Stimulated activated CD4-positive, alpha-beta T cell treated with anti-CD3 and anti-CD28 coated beads, Interleukin-15, amount 100 ng/mL, for 24 hours (primary cell): Measurements from ENCODE around the gene MAP3K10.
"Not testable (repeated sequence)": the region's sequence is repeated elsewhere in the genome, so short reads cannot be mapped to it uniquely, and the experiment has no call there.

Experiments used
- DNase-seq: peaks from one replicate; pipeline ENCODE4 v3.0.0-alpha.2; 2020

Gene MAP3K10

GRCh38 chr19:40190891-40191835 lies at the start of gene MAP3K10:
MAP3K10 (plus strand) TSS chr19:40191426; CDS start chr19:40192032, 606 bp downstream.
- peak; percentile 89 for DNase-seq

GRCh38 chr19:40141551-40141950 lies 49.7 kb upstream of the MAP3K10 start:
- DNase-seq = no peak

DNA sequence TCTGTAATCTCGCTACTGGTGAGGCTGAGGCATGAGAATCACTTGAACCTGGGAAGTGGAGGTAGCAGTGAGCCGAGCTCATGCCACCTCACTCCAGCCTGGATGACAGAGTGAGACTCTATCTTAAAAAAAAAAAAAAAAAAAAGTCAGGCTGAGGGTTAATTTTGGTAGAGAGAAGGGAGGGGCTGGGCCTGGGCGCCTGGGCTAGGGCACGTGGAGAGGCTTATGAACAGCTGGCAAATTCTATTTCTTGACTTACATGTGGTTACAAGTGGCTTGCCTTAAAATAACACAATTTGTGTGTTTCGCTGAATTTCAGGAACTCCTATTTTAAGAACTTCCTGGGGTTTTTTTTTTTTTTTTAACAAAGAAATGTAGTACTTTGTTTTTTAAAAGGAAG lies 47.6 kb upstream of the MAP3K10 start:
- peak; percentile 52 for DNase-seq

DNA sequence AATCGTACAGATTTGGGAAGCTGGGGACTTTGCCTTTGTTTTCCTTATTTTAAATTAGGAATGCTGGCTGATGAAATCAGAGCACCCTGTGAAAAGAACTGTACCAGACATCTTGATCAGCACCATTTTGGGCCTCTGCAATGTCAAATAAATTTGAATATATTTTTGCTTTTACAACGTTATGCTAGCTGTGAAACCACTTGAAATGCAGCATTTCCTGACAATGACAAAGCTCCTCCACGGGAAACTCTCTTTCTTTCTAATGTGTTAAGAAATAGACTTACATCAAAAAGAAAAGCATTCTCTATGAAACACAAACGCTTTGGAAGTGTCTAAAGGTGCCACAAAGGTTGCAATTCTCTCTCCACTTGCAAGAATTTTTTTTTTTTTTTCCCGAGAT lies 47.1 kb upstream of the MAP3K10 start:
- no peak for DNase-seq

DNA sequence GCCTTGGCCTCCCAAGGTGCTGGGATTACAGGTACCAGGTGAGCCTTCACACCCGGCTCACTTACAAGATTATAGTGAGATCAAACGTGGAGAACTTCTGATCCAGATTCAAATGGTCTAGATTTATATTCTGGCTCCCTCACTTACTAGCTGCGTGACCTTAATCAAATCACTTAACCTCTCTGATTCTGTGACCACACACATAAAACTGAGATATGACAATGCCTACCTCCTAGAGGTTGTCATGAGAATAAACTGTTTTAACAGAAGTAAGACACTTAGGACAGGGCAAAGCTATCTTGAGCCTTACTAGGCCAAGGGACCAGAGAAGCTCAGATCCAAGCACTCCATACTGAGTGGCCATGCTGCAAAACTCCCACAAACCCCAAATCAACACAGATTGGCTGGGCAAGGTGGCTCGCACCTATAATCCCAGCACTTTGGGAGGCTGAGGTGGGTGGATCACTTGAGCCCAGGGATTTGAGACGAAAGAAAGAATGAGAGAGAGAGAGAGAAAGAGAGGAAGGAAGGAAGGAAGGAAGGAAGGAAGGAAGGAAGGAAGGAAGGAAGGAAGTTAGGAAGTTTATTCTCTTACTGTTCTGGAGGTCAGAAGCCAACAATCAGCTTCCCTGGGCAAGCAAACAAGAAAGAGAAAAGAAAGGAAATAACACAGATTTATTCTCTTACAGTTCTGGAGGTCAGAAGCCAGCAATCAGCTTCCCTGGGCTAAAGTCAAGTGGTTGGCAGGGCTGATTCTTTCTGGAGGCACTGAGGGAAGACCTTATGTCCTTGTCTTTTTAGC lies 46.1 kb upstream of the MAP3K10 start:
- DNase-seq = no peak

DNA sequence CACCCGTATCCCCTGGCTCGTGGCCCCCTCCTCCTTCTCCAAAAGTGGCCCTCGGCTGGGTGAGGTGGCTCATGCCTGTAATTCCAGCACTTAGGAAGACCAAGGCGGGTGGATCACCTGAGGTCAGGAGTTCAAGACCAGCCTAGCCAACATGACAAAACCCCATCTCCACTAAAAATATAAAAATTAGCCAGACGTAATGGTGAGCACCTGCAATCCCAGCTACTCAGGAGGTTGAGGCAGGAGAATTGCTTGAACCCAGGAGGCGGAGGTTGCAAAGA lies 45.5 kb upstream of the MAP3K10 start:
- DNase-seq = not testable (repeated sequence)

DNA sequence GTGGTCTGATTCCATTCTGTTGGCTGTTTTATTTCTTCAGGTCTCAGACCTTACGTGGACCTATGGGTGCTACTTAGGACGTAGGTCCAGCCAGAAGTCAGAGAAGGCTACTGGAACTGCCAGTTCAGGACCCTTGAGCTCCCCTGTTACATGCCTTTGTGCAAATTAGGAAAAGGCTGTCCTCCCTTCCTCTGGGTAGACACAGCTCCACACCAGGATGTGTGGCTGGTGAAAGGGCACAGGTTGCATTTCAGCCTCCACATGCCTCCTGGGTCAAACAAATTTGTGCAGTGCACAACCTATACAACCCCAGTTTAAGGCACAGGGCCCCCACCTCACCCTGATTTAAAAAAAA lies 43.9 kb upstream of the MAP3K10 start:
- no peak for DNase-seq

DNA sequence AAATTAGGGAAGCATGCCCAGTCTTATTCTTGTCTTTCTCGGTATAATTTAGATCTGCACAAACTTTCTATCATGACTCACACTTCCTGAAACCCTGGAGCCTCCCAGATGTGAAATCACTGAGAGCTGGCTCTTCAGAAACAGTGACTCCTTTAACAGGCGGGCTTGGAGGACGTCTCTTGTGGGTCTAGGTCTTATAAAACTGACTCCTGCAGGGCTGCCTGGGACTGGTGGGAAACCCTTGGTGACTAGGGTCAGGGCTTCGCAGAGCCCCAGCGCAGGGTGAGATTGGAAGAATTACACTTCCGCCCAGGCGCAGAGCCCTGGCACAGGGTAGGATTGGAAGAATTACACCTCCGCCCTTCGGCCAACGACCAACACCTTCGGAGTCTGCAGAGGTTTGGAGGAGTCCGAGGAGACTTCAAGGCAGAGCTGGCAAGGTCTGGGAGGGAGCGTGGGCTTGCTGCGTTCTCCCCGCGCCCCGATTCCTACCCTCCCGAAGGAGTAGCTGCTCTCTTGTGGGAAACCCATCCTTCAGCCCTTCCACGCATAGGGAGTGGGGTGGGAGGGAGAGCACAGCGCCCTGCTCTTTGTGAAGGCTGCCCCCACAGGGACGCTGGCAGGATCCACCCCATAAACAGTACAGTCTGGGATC lies 43.4 kb upstream of the MAP3K10 start:
- peak; percentile 39 for DNase-seq

- no peak for DNase-seq
Observed at GRCh38 chr19:40149501-40149900, 41.7 kb upstream of the MAP3K10 start.

GRCh38 chr19:40150170-40150569 lies 41.1 kb upstream of the MAP3K10 start:
- no peak for DNase-seq

GRCh38 chr19:40154121-40154680 lies 37.0 kb upstream of the MAP3K10 start:
- DNase-seq = no peak

DNA sequence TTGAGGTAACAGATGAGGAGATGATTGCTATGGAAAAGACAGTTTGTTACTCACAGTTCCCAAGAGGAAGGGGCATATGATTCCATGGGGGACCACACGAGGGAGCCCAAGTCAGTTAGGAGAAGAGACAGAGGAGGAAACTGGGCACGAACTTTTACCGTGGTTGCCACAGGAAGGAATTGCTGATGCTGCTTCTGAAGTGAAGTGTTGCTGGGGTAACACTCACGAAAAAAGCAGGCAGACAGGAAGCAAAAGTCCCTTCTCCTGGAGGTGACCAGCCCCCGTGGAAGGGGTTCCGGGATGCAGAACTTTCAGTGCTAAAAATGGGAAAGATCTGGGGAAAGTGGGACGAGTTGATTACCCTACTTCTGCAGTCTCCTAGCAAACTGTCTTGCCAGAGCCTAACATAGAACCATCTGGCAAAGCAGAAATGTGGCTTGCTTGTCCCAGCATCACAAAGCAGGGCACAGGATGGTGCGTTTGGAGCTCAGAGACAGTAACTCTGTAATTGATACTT lies 35.4 kb upstream of the MAP3K10 start:
- DNase-seq = no peak

GRCh38 chr19:40157059-40157458 lies 34.2 kb upstream of the MAP3K10 start:
- DNase-seq = no peak

DNA sequence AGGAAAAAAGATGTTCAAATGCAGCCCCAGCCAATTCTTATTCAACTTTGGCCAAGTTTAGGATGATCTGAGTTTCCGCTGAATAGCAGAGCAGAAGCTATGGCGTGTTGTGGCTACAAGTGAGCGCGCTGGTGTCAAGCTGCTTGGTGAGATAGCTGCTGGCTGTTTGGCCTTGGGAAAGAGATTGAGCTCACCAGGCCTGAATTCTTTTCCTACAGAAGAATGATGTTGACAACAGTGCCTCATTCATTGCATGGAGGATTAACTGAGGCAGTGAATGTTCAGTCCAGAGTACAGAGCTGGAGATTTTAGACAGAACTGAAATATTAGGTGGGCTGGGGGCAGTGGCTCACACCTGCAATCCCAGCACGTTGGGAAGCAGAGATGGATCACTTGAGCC lies 31.5 kb upstream of the MAP3K10 start:
- no peak for DNase-seq

DNA sequence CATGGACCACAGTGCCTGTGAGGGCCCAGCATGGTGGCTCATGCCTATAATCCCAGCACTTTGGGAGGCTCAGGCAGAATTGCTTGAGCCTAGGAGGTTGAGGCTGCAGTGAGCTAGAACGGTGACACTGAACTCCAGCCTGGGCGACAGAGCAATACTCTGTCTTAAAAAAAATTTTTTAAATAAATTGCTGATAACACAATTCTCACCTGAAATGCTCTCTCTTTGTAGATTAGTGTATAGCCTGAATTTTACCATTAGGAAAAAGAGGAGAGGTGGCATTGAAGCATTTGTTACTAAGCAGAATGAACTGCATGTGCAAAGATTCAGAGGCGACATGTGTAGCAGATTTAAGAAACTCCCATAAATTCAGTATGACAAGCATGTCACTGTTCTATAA lies 29.1 kb upstream of the MAP3K10 start:
- DNase-seq = no peak

- no peak for DNase-seq
Observed at GRCh38 chr19:40163541-40164129, 27.6 kb upstream of the MAP3K10 start.

GRCh38 chr19:40165362-40165937 lies 25.8 kb upstream of the MAP3K10 start:
- DNase-seq = peak; percentile 73

- DNase-seq = not testable (repeated sequence)
Observed at GRCh38 chr19:40169482-40170302, 21.5 kb upstream of the MAP3K10 start.

DNA sequence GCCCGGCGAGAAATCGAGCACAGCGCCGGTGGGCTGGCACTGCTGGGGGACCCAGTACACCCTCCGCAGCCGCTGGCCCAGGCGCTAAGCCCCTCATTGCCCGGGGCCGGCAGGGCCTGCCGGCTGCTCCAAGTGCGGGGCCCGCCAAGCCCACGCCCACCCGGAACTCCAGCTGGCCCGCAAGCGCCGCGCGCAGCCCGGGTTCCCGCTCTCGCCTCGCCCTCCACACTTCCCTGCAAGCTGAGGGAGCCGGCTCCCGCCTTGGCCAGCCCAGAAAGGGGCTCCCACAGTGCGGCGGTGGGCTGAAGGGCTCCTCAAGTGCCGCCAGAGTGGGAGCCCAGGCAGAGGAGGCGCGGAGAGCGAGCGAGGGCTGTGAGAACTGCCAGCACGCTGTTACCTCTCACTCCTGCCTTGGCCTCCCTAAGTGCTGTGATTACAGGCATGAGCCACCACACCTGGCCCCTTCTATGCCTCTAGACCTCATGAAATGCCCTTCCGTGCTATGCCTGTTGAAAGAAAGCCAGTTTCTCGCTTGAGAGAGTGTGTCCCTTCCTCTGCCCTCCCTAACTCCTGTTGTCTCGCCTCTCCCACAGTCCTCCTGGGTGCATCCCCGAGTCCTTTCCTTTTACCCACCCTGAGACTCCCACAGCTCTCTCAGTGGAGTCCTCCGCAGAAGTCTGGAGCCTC lies 20.8 kb upstream of the MAP3K10 start:
- not testable (repeated sequence) for DNase-seq

GRCh38 chr19:40171293-40171692 lies 19.9 kb upstream of the MAP3K10 start:
- DNase-seq = not testable (repeated sequence)

GRCh38 chr19:40174092-40174491 lies 17.1 kb upstream of the MAP3K10 start:
- no peak for DNase-seq
